ENCODE measurements around the gene IL17C.

GRCh38 chr16:88686062-88686438 lies 47.7 kb downstream of the IL17C start:
- no peak for TF ChIP-seq CTCF (IDR thresholded peaks at IDR 0.05)
- no peak for TF ChIP-seq POLR2A (IDR thresholded peaks at IDR 0.05)

Data from testis (tissue), 2 donors.